Esophagus (tissue), 2 donors: ENCODE data around the gene RHEX. TPM values are rescaled to one million over a fixed set of nuclear protein-coding genes. Genes with fewer than 3 reads are reported as not detected.

Experiments used
- H3K27ac ChIP-seq, 2 donors: one replicate each; pipeline ENCODE4 v1.5.1; 2013; ENCODE audit warnings: low read depth in 2 of 2, mild to moderate bottlenecking in 2 of 2, inconsistent platforms in 1 of 2, low read length in 1 of 2, moderate library complexity in 1 of 2
- H3K27me3 ChIP-seq, 2 donors: one replicate each; pipeline ENCODE4 v1.6.1; 2013; ENCODE audit warnings: low read length in 2 of 2, control low read depth in 1 of 2, mild to moderate bottlenecking in 1 of 2; ENCODE audit not compliant: insufficient read depth in 2 of 2, control insufficient read depth in 1 of 2
- H3K36me3 ChIP-seq, 2 donors: one replicate each; pipeline ENCODE4 v1.6.1; 2013; ENCODE audit warnings: low read length in 1 of 2; ENCODE audit not compliant: control insufficient read depth in 2 of 2, insufficient read depth in 2 of 2
- H3K4me1 ChIP-seq, 2 donors: one replicate each; pipeline ENCODE4 v1.6.1; 2013; ENCODE audit warnings: low read length in 1 of 2; ENCODE audit not compliant: control insufficient read depth in 2 of 2, insufficient read depth in 2 of 2
- H3K4me3 ChIP-seq, 2 donors: one replicate each; pipeline ENCODE4 v1.5.1; 2013; ENCODE audit warnings: low read length in 2 of 2, mild to moderate bottlenecking in 2 of 2, low read depth in 1 of 2, moderate library complexity in 1 of 2
- H3K9me3 ChIP-seq, 2 donors: one replicate each; pipeline ENCODE4 v1.6.1; 2013; ENCODE audit warnings: mild to moderate bottlenecking in 2 of 2, low read depth in 1 of 2, low read length in 1 of 2, moderate library complexity in 1 of 2; ENCODE audit not compliant: control insufficient read depth in 2 of 2, insufficient read depth in 1 of 2
- WGBS, 2 donors: extraction: QIAGEN DNeasy Blood & Tissue Kit; methylation state at CpG; one replicate each; pipeline ENCODE4 v1.1.7; 2013; 5-methylcytosine and 5-hydroxymethylcytosine counted together
- polyA plus RNA-seq, 2 donors: library from polyadenylated mRNA; stranded (reverse); fragments of 200-250 nt; gene quantifications; one replicate each; pipeline ENCODE4 v1.2.3, GENCODE V29; 2013
- donor health status: healthy with polysubstance abuse.
- donor health status: Bipolar disorder and iron deficiency.

Gene RHEX
- polyA plus RNA-seq, 2 donors, result 0.37 to 0.81 TPM

DNA sequence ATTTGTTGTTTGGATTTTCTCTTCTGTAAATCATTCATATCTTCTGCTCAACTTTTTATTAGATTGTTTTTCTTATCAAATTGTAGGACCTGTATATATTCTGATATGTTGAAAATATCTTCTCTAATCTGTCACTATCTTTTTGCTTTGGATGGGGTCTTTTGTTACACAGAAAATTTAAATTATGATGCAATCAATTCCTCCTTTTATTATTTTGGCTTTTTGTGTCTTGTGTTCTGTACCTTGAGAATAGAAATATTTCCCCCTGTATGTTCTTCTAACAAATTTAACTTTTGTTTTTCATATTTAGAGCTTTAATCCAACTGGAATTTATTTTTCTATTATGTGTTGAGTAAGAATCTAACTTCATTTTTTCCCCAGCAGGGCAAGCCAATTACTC lies 67.4 kb downstream of the RHEX start:
- H3K27me3 ChIP-seq, result peaks cover 0 to 9% of the 10 kb centered on the region in 2 donors
- H3K9me3 ChIP-seq, result no peaks in the 10 kb centered on the region
- peaks cover 4 to 6% of the 10 kb centered on the region in 2 donors for H3K4me1 ChIP-seq
- H3K27ac ChIP-seq, result no peak overlapping the region
- H3K36me3 ChIP-seq, result no peaks in the 10 kb centered on the region
- no peak overlapping the region for H3K4me3 ChIP-seq

DNA sequence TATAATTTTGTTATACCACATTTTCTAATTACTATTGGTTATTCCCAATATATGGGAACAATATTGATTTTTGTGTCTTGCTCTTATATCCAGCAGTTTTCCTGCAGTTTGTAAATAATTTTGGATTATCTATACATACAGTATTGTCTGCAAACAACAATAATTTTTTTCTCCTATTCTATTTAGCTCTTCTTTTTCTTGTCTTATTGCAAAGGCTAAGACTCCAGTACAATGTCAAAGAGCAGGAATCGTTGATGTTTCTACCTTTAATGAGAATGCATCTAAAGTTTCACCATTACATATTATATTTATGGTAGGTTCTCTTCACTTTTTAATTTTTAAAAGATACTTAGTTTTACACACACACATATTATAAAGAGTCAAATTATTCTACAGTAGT lies 68.3 kb downstream of the RHEX start:
- peaks cover 0 to 9% of the 10 kb centered on the region in 2 donors for H3K27me3 ChIP-seq
- 70 to 73% methylated on average over 1 of the region's 1 CpG for WGBS, 2 donors

DNA sequence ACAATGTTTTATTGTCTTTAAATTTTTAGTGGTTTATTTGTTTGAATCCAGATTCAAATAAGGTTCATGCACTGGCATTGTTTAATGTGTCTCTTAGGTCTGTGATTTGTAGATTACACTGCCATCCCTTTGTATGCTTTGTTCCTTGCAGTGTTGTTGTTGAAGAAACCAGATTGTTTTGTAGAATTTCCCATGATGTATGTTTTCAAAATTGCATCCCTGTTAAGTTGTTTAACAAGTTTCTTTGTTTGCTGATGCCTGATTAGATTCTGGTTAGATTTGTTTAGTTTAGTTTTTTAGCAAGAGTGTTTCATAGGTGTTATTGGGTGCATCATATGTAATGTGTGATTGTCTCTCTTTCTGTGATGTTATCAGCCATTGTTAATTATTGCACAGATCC lies 69.7 kb downstream of the RHEX start:
- peaks cover 0 to under 1% of the 10 kb centered on the region in 2 donors for H3K4me1 ChIP-seq
- peaks cover 0 to 5% of the 10 kb centered on the region in 2 donors for H3K27me3 ChIP-seq
- H3K27ac ChIP-seq, result no peak overlapping the region
- no peaks in the 10 kb centered on the region for H3K9me3 ChIP-seq
- H3K36me3 ChIP-seq, result no peaks in the 10 kb centered on the region
- no peak overlapping the region for H3K4me3 ChIP-seq

More for the DNA sequence above, 68.3 kb downstream of the RHEX start:
- peaks cover 4 to 6% of the 10 kb centered on the region in 2 donors for H3K4me1 ChIP-seq
- no peak overlapping the region for H3K27ac ChIP-seq
- no peaks in the 10 kb centered on the region for H3K36me3 ChIP-seq
- H3K9me3 ChIP-seq, result no peaks in the 10 kb centered on the region
- H3K4me3 ChIP-seq, result no peak overlapping the region

DNA sequence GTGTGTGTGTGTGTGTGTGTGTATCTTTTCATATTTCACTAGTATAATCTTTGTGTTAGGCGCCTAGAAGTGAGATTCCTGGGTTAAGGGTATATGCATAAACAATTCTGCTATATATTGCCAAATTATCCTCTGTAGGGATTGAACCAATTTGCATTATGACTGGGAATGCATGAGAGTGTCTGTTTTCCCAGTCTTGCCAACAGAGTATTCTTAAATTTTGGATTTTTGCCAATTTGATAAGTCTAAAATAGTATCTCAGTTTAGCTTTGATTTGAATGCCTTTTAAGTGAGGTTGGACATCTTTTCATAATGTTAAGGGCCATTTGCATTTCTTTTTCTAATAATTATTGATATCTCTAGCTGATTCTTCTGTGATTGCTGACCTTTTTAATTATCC lies 72.4 kb downstream of the RHEX start:
- Histone ChIP-seq H3K36me3 (no peaks in the 10 kb centered on the region), H3K4me1 (no peaks in the 10 kb centered on the region), H3K27ac (no peak overlapping the region), H3K9me3 (no peaks in the 10 kb centered on the region), H3K27me3 (no peaks in the 10 kb centered on the region), H3K4me3 (no peak overlapping the region)
- 91 to 95% methylated on average over 1 of the region's 1 CpG for WGBS, 2 donors

DNA sequence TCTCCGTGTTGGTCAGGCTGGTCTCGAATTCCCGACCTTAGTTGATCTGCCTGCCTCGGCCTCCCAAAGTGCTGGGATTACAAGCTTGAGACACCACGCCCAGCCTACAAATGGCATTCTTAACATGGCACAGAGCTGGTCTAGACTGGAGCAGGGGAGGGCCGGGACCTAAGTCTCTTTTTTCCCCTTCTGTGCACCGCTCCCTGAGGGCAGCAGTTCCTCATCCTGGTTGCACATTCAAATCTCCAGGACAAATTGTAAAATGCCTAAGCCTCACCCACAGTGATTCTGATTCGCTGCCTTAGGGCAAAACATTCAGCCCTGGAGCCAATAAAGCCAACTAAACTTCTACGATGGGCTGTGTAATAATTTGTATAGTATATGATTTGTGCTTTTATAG lies 74.4 kb downstream of the RHEX start:
- H3K36me3 ChIP-seq, result no peaks in the 10 kb centered on the region
- H3K27me3 ChIP-seq, result no peaks in the 10 kb centered on the region
- no peak overlapping the region for H3K4me3 ChIP-seq
- H3K4me1 ChIP-seq, result no peaks in the 10 kb centered on the region
- H3K27ac ChIP-seq, result no peak overlapping the region
- H3K9me3 ChIP-seq, result no peaks in the 10 kb centered on the region
- 91% methylated on average over 9 of the region's 9 CpGs for WGBS, 2 donors

DNA sequence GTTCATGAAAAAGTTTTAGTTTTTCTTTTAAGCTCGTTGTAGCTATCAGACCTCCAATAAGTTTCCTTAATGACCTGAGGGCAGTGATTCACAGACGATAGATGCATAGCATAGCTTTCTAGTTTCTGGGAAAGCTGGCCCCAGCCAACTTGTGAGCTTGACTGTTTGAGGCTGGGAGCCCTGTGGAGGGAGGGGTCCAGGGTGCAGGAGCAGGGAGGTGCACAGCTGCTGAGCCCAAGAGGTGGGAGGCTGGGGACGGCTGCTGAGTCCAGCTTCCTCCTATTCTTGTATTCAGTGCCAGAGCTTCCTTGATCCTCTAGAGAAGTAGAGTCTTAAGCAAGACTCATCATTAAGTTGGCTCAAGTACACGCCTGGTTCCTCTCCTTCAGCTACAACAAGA lies 75.2 kb downstream of the RHEX start:
- 34 to 50% methylated on average over 4 of the region's 4 CpGs for WGBS, 2 donors
- H3K27ac ChIP-seq, result no peak overlapping the region
- no peaks in the 10 kb centered on the region for H3K9me3 ChIP-seq
- no peak overlapping the region for H3K4me3 ChIP-seq
- H3K36me3 ChIP-seq, result no peaks in the 10 kb centered on the region
- no peaks in the 10 kb centered on the region for H3K27me3 ChIP-seq
- no peaks in the 10 kb centered on the region for H3K4me1 ChIP-seq

DNA sequence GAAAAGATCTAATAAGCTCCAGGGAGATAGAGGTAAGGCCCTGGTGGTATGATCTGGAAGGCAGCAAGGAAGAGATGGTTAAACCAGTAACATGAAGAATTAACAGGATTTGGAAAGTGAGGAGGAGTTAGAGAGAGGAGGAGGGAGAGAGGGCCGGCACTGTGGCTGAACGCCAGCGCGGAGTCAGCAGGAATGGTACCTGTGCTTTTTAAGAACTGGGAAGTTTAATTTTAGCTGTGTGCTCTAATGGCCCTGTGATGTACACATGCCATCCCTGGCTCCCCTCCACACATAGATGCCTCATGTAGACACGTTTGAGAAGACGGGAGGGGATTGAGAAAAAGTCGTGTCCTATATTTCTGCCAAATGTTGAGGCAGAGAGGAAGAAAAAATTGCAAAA lies 78.1 kb downstream of the RHEX start:
- Histone ChIP-seq H3K4me3 (no peak overlapping the region), H3K36me3 (no peaks in the 10 kb centered on the region), H3K27ac (no peak overlapping the region), H3K9me3 (no peaks in the 10 kb centered on the region), H3K4me1 (no peaks in the 10 kb centered on the region), H3K27me3 (no peaks in the 10 kb centered on the region)
- WGBS, 2 donors, result 66 to 78% methylated on average over 7 of the region's 7 CpGs

DNA sequence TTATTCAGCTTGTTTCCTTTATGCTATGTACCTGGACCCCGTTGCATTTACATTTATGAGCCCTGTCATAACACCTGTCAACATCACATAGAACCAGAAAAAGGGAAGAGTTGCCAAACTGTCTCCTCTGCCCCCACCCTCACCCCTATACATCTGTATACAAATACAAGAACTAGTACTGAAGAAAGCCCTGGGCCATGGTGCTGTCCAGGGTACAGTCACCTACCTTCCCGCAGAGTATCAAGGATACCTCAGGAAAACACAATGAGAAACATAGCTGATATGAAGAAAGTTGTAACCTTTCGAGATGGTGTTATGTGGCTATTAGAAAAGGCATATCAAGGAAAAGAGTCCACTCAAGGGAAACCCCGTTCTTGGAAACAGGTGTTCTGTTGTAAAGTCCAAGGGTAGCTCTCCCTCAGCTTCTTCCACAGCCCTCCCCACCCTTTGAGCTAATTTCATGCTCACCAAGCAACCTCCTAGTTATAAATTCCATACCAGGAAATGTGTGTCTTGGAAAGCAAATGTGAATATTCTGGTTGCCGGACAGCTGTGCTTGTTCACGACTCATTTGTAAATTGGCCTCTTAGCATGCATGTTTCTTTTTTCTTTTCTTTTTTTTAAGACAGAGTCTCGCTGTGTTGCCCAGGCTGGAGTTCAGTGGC lies 80.9 kb downstream of the RHEX start:
- H3K9me3 ChIP-seq, result no peaks in the 10 kb centered on the region
- H3K4me3 ChIP-seq, result no peak overlapping the region
- no peaks in the 10 kb centered on the region for H3K27me3 ChIP-seq
- no peak overlapping the region for H3K27ac ChIP-seq
- WGBS, 2 donors, result 66 to 85% methylated on average over 7 of the region's 7 CpGs
- no peaks in the 10 kb centered on the region for H3K4me1 ChIP-seq
- no peaks in the 10 kb centered on the region for H3K36me3 ChIP-seq

DNA sequence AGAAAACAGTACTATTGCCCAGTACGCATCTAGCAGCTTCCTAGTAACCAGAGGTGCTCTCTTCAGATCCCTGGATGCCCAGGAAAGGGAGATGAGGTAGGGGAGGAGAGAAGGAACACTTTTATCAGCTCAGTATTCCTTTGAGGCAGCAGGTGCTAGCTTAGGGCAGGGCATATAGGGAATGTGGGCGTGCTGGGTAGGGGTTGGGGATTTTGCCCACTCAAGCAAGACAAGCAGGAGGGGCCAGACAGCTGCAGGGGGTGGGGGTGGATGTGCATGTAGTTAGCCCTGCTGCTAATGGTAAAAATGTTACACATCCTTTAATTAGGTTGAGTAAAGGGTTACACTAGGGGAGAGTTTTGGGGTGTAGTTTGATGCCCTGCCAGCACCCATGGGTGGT lies 82.3 kb downstream of the RHEX start:
- Histone ChIP-seq H3K9me3 (no peaks in the 10 kb centered on the region), H3K4me3 (no peak overlapping the region), H3K4me1 (no peaks in the 10 kb centered on the region), H3K27me3 (no peaks in the 10 kb centered on the region), H3K36me3 (no peaks in the 10 kb centered on the region), H3K27ac (no peak overlapping the region)
- 84 to 86% methylated on average over 2 of the region's 2 CpGs for WGBS, 2 donors

DNA sequence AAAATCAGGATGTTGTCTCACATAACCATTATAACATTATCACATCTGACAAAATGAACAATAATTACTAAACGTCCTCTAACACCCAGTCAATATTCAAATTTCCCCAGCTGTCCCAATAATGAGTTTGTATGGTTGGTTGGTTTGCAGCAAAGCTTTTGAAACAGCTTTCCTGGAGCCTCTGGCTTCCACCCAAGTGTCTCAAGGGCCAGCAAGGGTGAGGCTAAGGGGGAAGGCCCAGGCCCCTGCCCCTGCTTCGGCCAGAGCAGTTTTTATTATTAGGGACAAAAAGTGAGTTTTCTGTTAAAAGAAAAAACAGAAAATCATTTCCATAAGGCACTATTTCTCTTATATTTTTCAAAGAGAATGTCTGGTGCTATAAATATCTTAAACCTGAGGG lies 83.3 kb downstream of the RHEX start:
- Histone ChIP-seq H3K9me3 (no peaks in the 10 kb centered on the region), H3K27me3 (peaks cover 0 to 4% of the 10 kb centered on the region in 2 donors)
- WGBS, 2 donors, result 43 to 52% methylated on average over 2 of the region's 2 CpGs

More for the DNA sequence above, 83.3 kb downstream of the RHEX start:
- H3K4me3 ChIP-seq, result no peak overlapping the region
- H3K27ac ChIP-seq, result no peak overlapping the region
- no peaks in the 10 kb centered on the region for H3K36me3 ChIP-seq
- H3K4me1 ChIP-seq, result no peaks in the 10 kb centered on the region
